MV-4-11 (cell line): ENCODE results near the gene CDON.
"Not testable (repeated sequence)": the region's sequence is repeated elsewhere in the genome, so short reads cannot be mapped to it uniquely, and the experiment has no call there.

ENCODE experiments used
- DNase-seq: peaks from one replicate; lab custom pipeline; 2025; lab: John Stamatoyannopoulos, UW

Gene CDON

GRCh38 chr11:126046570-126047195, 16.0 kb downstream of the CDON start:
- DNase-seq, result no peak

GRCh38 chr11:126039485-126040271, 23.0 kb downstream of the CDON start:
- no peak for DNase-seq

GRCh38 chr11:126035718-126036117, 26.9 kb downstream of the CDON start:
- no peak for DNase-seq

- no peak for DNase-seq
Measured at GRCh38 chr11:126034933-126035425, 27.7 kb downstream of the CDON start.

- DNase-seq, result no peak
Measured at GRCh38 chr11:126034039-126034932, 28.4 kb downstream of the CDON start.

GRCh38 chr11:126032375-126032774, 30.3 kb downstream of the CDON start:
- no peak for DNase-seq

- DNase-seq, result no peak
Measured at GRCh38 chr11:126029805-126030204, 32.9 kb downstream of the CDON start.

GRCh38 chr11:126029237-126029636, 33.4 kb downstream of the CDON start:
- no peak for DNase-seq

GRCh38 chr11:126028534-126028933, 34.1 kb downstream of the CDON start:
- DNase-seq, result not testable (repeated sequence)

GRCh38 chr11:126026579-126026978, 36.1 kb downstream of the CDON start:
- no peak for DNase-seq

GRCh38 chr11:126025822-126026221, 36.8 kb downstream of the CDON start:
- DNase-seq, result no peak

GRCh38 chr11:126024123-126024522, 38.5 kb downstream of the CDON start:
- DNase-seq, result no peak

GRCh38 chr11:126012852-126013251, 49.8 kb downstream of the CDON start:
- DNase-seq, result no peak

GRCh38 chr11:126011754-126012153, 50.9 kb downstream of the CDON start:
- DNase-seq, result no peak

- no peak for DNase-seq
Measured at GRCh38 chr11:126011265-126011664, 51.4 kb downstream of the CDON start.

GRCh38 chr11:126008956-126009355, 53.7 kb downstream of the CDON start:
- DNase-seq, result no peak

- no peak for DNase-seq
Measured at GRCh38 chr11:126007238-126007637, 55.4 kb downstream of the CDON start.

GRCh38 chr11:126006068-126006467, 56.6 kb downstream of the CDON start:
- peak; percentile 70 for DNase-seq

- no peak for DNase-seq
Measured at GRCh38 chr11:126002181-126002580, 60.5 kb downstream of the CDON start.

- no peak for DNase-seq
Measured at GRCh38 chr11:125999234-125999880, 63.3 kb downstream of the CDON start.

- no peak for DNase-seq
Measured at GRCh38 chr11:125998267-125998666, 64.4 kb downstream of the CDON start.

GRCh38 chr11:125995313-125995712, 67.4 kb downstream of the CDON start:
- DNase-seq, result no peak
